NCI-H187 (cell line): ENCODE results near the gene KCNJ1.

Experiments
- DNase-seq, 2 experiments: peaks; one replicate each; lab custom pipeline; 2025; lab: John Stamatoyannopoulos, UW

Gene KCNJ1

DNA sequence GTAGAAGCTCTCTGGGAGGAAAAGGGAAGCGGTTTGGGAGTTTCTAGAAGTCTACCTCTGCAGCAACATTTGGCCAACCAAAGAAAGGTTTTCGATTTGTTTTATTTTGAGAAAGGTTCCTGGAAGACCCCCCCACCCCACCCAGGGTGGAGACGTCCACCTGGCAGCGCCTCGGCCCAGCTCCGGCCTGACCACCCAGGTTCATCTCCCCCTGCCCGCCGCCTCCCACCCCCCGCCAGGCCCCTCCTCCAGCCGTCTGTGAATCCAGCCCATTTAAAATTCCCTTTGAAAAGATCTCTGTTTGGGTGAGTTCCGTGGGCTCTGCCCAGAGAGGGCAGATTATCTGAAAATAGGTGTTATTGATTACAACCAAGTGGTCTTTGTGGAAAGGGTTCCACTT, 43.3 kb downstream of the KCNJ1 start:
- no peak for DNase-seq

- DNase-seq, result no peak
These were observed 45.0 kb downstream of the KCNJ1 start for GRCh38 chr11:128822130-128822529.

- no peak for DNase-seq
These were observed 45.5 kb downstream of the KCNJ1 start for GRCh38 chr11:128821556-128821955.

DNA sequence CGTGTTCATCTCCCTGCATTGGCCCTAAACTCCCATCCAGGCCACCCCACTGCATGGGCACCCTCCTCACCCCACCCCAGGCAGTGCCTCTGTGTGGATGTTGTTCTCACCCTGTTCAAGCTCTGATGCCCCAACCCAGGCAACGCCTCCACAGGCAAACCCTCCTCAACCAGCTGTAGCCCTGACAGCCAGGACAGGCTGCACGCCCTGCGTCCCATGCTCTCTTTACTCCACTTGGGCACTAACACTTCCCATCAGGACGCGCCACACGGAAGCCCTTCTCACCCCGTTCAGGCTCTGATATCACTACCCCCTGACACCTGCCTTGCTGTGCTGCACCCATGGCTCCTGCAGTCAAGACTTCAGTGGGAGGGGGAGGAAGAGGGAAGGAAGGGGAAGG, 47.9 kb downstream of the KCNJ1 start:
- DNase-seq, result no peak

GRCh38 chr11:128814856-128815705, 52.0 kb downstream of the KCNJ1 start:
- no peak for DNase-seq

DNA sequence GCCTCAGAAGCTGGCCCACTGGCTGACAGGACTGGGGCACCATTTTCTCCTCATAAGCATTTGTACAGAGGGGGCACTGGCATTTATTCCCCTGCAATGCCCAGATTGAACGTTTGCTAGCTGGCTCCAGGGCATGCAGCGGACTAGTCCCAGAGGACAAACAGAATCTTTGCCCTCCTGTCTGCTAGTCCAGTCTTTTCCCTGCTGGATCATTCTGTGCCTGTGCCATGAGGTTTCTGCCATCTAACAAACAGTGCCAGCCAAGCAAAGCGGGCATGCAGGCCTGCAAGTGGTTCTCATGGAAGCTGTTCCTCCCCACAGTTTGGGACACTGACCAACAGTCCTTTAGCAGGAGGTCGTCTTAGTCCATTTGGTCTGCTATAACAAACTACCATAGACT, 53.4 kb downstream of the KCNJ1 start:
- DNase-seq, result no peak

DNA sequence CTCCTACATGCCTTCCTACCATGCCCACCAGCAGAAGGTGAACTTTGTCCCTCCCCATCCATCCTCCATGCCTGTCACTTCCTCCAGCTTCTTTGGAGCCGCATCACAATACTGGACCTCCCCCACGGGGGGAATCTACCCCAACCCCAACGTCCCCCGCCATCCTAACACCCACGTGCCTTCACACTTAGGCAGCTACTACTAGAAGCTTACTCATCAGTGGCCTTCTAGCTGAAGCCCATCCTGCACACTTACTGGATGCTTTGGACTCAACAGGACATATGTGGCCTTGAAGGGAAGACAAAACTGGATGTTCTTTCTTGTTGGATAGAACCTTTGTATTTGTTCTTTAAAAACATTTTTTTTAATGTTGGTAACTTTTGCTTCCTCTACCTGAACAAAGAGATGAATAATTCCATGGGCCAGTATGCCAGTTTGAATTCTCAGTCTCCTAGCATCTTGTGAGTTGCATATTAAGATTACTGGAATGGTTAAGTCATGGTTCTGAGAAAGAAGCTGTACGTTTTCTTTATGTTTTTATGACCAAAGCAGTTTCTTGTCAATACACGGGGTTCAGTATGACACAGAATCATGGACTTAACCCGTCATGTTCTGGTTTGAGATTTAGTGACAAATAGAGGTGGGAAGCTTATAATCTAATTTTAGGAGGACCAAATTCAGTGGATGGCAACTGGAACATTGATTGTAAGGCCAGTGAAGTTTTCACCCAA, 56.1 kb downstream of the KCNJ1 start:
- no peak for DNase-seq

DNA sequence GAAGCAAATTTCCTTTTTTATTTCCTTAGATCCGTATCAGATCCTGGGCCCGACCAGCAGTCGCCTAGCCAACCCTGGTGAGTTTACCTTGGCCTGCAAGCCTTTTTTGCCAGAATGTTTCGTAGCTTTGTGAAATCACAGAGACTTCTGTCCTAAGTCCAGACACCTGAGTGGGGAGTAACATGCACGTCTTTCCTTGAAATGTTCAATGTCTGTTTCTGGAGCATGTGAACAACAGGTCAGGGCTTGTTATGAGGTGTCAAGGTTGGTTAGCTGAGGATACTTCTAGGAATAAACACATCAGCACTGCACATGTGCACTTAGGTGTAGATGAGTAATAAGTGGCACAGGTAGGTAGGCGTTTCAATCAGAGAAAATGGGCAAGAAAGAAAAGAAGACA, 58.0 kb downstream of the KCNJ1 start:
- DNase-seq, result no peak

DNA sequence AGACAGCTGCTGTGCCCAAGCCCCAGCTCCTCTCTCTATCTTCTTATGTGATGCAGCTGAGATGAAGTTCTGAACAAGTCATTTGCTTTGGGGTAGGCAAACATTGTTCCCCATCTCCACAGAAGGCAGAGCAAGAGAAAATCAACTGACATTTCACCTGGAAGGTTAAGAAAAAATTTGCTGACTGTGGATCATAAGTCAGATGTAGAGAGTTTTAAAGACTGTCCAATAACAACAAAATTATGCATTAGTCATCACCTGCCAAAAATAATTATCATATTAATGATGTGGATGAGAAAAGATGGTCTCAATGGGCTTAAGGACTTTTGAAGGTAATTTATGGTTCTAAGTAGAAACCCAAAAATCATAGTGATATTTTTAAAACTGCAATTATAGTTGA, 59.2 kb downstream of the KCNJ1 start:
- no peak for DNase-seq

DNA sequence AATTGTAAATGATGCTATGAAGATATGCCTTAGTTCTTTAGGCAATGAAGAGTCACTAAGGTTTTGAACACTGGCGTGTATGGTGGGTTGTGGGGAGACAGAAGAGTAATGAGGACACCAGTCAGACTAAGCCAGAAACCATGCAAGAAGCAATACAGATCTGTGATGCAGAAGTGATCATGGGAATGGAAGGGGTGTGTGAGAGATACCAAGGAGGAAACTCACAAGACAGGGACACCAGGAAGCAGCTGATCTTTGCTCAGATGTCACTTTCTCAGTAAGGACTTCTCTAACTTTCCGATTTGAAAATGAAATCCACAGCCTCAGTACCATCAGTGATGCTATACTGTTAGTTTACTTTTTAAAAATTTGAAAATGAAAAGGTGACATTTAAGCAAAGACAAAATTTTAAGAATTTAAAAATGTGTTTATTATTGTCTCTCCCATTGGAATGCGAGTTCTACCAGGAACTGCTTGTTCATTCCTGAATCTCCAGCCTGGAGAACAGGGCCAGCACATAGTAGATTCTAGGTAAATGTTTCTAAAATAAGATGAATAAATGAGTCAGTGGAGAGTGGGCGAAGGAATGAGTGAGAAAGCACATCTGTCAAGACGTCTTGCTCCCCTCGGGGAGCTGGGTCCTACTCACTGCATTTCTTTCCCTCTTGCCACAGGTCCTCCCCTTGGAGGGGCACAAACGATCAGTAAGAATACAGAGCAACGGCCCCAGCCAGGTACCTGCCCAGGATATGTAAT, 60.4 kb downstream of the KCNJ1 start:
- DNase-seq, result no peak

DNA sequence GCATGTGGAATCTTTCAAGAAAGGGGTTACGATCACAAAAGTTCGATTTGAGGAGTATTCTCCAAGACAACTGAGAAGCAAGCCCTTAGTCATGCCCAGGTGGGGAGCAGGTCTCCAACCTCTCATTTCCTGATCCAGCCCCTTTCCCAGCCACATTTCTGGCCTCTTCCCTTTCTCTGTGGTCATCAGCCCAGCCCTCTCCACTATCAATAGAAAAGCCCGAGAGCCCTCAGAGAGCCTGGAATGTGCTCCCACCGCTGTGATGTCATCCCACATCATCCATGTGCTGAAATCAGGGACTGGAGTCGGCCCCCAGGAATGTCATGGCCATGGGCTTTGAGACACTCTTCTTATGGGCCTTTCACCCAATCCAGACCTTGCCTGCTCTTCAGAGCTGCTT, 62.6 kb downstream of the KCNJ1 start:
- no peak for DNase-seq

- no peak for DNase-seq
These were observed 63.4 kb downstream of the KCNJ1 start for GRCh38 chr11:128803449-128804245.

GRCh38 chr11:128803011-128803410, 64.1 kb downstream of the KCNJ1 start:
- DNase-seq, result no peak

- DNase-seq, result no peak
These were observed 64.6 kb downstream of the KCNJ1 start for GRCh38 chr11:128802358-128802981.

DNA sequence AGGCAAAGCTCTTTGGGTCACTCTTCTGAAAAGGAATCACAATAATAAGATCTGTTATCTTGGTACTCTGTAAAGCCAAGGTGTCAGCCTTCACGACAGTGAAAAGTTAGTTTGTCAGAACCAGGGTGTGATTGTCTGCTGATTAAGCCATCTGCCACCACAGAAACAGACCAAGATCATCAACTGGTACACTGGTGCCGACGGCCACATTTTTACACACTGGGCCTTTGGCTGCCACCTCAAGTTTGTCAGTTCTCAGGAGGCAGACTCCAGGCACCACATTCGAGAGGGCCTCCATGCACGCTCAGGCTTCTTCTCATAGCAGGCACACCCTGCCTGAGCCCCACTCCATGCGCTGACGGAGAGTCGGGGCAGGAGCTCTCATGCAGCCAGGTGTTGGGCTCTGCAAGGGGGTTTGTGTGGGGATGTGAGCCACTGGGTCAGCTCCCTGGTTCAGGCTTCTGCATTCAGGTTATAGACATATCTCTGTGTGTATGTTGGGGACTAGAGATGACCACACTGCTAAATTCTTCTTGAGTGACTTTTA, 66.2 kb downstream of the KCNJ1 start:
- DNase-seq, result no peak

GRCh38 chr11:128796270-128796669, 70.8 kb downstream of the KCNJ1 start:
- no peak for DNase-seq

DNA sequence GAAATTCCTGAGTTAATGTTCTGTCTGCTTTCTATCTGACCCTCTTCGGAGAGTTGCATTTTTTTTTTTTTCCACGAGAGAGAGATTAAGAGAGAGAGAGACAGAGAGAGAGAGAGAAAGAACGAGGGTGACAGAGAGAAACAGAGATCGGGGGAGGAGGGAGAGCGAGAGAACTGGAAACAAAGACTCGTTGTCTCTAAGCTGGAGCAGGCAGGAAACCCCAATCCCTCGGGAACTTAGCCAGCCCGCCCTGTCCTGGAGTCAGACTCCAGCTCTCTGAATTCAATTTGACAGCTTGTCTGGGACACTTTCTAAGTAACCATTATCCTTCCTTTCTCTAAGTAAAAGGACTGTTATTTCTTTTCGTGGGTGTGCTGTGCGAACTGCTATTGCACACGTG, 76.9 kb downstream of the KCNJ1 start:
- DNase-seq, result no peak

DNA sequence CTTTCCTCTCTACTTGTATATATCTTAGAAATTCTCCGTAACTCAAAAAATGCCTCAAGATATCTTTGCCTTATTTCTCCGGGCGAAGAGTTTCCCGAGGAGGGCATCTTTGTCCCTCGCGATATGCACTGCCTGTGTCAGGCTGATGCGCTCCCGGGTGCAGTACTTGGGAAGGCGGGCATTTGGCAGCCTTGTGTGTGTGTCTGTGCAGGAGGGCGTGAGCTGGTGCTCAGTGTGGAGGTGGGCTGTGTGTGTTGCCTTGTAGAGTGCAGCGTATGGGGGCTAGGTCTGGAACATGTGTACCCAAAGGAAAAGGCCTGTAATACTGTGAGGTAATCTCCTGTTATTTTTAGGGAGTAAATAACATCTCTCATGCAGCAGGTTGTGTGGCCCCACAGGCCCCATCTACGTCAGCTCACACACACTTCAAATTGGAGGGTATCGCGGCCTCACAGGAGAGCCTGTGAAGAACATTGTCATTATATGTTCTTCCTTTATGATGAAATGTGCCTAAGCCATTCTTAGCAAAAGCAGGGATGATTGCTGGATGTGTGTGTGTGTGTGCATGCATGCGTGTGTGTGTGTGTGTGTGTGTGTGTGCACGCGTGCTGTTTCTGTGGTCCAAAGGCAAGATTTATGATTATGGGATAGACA, 77.5 kb downstream of the KCNJ1 start:
- DNase-seq, result no peak
